Cardiac fibroblast (primary cell): ENCODE data around the gene RSPH9.

Source experiments
- DNase-seq, 2 donors: peaks; one replicate each; pipeline versions ENCODE4 v3.0.0 to v3.0.0-alpha.2; 2010; ENCODE audit warnings: low read depth in 2 of 2
- H3K4me3 ChIP-seq, 2 donors: replicated peaks in 1 of 2; 1 replicate in 1 of 2; 2 replicates in 1 of 2; pipeline ENCODE4 v1.5.1; 2011; ENCODE audit warnings: low read depth in 2 of 2, low read length in 2 of 2, mild to moderate bottlenecking in 2 of 2, moderate library complexity in 1 of 2
- CTCF ChIP-seq: IDR thresholded peaks from one replicate; pipeline ENCODE4 v1.5.1; 2011; ENCODE audit warnings: low read depth, mild to moderate bottlenecking, low read length, inconsistent platforms

Gene RSPH9

GRCh38 chr6:43679057-43679456, 34.2 kb downstream of the RSPH9 start:
- no peak overlapping the region for H3K4me3 ChIP-seq
- DNase-seq = no peak
- no peak for TF ChIP-seq CTCF

GRCh38 chr6:43680308-43681200, 35.7 kb downstream of the RSPH9 start:
- no peak overlapping the region for H3K4me3 ChIP-seq
- TF ChIP-seq CTCF = no peak
- no peak for DNase-seq

- DNase-seq = no peak
- TF ChIP-seq CTCF = no peak
- no peak overlapping the region for H3K4me3 ChIP-seq
Observed at GRCh38 chr6:43681303-43681702, 36.5 kb downstream of the RSPH9 start.

GRCh38 chr6:43682724-43683429, 38.0 kb downstream of the RSPH9 start:
- no peak overlapping the region for H3K4me3 ChIP-seq
- no peak for TF ChIP-seq CTCF
- DNase-seq = no peak

- no peak overlapping the region for H3K4me3 ChIP-seq
- TF ChIP-seq CTCF = no peak
- no peak for DNase-seq
Observed at GRCh38 chr6:43683708-43684455, 39.0 kb downstream of the RSPH9 start.

GRCh38 chr6:43687079-43687436, 42.2 kb downstream of the RSPH9 start:
- DNase-seq = no peak
- TF ChIP-seq CTCF = no peak
- H3K4me3 ChIP-seq = peak overlapping the region; percentile 65 to 90
